Measurements from ENCODE around the gene ATPAF1.

Gene ATPAF1

GRCh38 chr1:46691997-46692790, 24.0 kb upstream of the ATPAF1 start:
- Histone ChIP-seq H3K27me3 (ENCODE audit: insufficient read depth, low read depth, severe bottlenecking) (no peaks in the 10 kb centered on the region), H3K36me3 (peaks cover 50% of the 10 kb centered on the region), H3K27ac (no peak overlapping the region), H3K4me3 (ENCODE audit: low read depth, low read length) (no peak overlapping the region), H3K9me3 (ENCODE audit: severe bottlenecking) (no peaks in the 10 kb centered on the region)
- no peak for DNase-seq
- TF ChIP-seq CTCF (IDR thresholded peaks at IDR 0.05; ENCODE audit: low read depth, low read length), result no peak

GRCh38 chr1:46690931-46691421, 22.8 kb upstream of the ATPAF1 start:
- no peak for TF ChIP-seq CTCF (IDR thresholded peaks at IDR 0.05; ENCODE audit: low read depth, low read length)
- no peaks in the 10 kb centered on the region for H3K27me3 ChIP-seq (ENCODE audit: insufficient read depth, low read depth, severe bottlenecking)
- no peak for DNase-seq
- no peak overlapping the region for H3K4me3 ChIP-seq (ENCODE audit: low read depth, low read length)
- no peak overlapping the region for H3K27ac ChIP-seq
- peaks cover 60% of the 10 kb centered on the region for H3K36me3 ChIP-seq
- H3K9me3 ChIP-seq (ENCODE audit: severe bottlenecking), result no peaks in the 10 kb centered on the region

GRCh38 chr1:46689897-46690296, 21.7 kb upstream of the ATPAF1 start:
- Histone ChIP-seq H3K36me3 (peaks cover 57% of the 10 kb centered on the region), H3K4me3 (ENCODE audit: low read depth, low read length) (no peak overlapping the region), H3K9me3 (ENCODE audit: severe bottlenecking) (no peaks in the 10 kb centered on the region), H3K27ac (no peak overlapping the region), H3K27me3 (ENCODE audit: insufficient read depth, low read depth, severe bottlenecking) (no peaks in the 10 kb centered on the region)
- no peak for DNase-seq
- no peak for TF ChIP-seq CTCF (IDR thresholded peaks at IDR 0.05; ENCODE audit: low read depth, low read length)

GRCh38 chr1:46689356-46689755, 21.2 kb upstream of the ATPAF1 start:
- Histone ChIP-seq H3K27me3 (ENCODE audit: insufficient read depth, low read depth, severe bottlenecking) (no peaks in the 10 kb centered on the region), H3K36me3 (peaks cover 62% of the 10 kb centered on the region), H3K27ac (no peak overlapping the region), H3K9me3 (ENCODE audit: severe bottlenecking) (no peaks in the 10 kb centered on the region), H3K4me3 (ENCODE audit: low read depth, low read length) (no peak overlapping the region)
- TF ChIP-seq CTCF (IDR thresholded peaks at IDR 0.05; ENCODE audit: low read depth, low read length), result no peak
- no peak for DNase-seq

- Histone ChIP-seq H3K27ac (no peak overlapping the region), H3K36me3 (peaks cover 76% of the 10 kb centered on the region), H3K27me3 (ENCODE audit: insufficient read depth, low read depth, severe bottlenecking) (no peaks in the 10 kb centered on the region), H3K4me3 (ENCODE audit: low read depth, low read length) (no peak overlapping the region), H3K9me3 (ENCODE audit: severe bottlenecking) (no peaks in the 10 kb centered on the region)
- no peak for DNase-seq
- no peak for TF ChIP-seq CTCF (IDR thresholded peaks at IDR 0.05; ENCODE audit: low read depth, low read length)
Measured at GRCh38 chr1:46687921-46688509, 19.9 kb upstream of the ATPAF1 start.
